Skeletal muscle tissue (tissue), 4 donors: ENCODE data around the gene MAD1L1. TPM values are rescaled to one million over a fixed set of nuclear protein-coding genes. Genes with fewer than 3 reads are reported as not detected.
"Not testable (repeated sequence)": the region's sequence is repeated elsewhere in the genome, so short reads cannot be mapped to it uniquely, and the experiment has no call there.

Experiments used
- H3K27ac ChIP-seq: one replicate; pipeline ENCODE4 v1.7.0; 2013; ENCODE audit warnings: mild to moderate bottlenecking, low read depth, low read length, inconsistent platforms
- H3K27me3 ChIP-seq, 3 donors: one replicate each; pipeline ENCODE4 v1.7.0; 2013; ENCODE audit warnings: low read length in 3 of 3; ENCODE audit not compliant: control insufficient read depth in 3 of 3, insufficient read depth in 3 of 3
- H3K36me3 ChIP-seq, 3 donors: one replicate each; pipeline ENCODE4 v1.7.0; 2013; ENCODE audit warnings: low read length in 3 of 3; ENCODE audit not compliant: control insufficient read depth in 3 of 3, insufficient read depth in 3 of 3
- H3K4me1 ChIP-seq, 3 donors: one replicate each; pipeline ENCODE4 v1.7.0; 2013; ENCODE audit warnings: low read length in 3 of 3, mild to moderate bottlenecking in 3 of 3; ENCODE audit not compliant: control insufficient read depth in 3 of 3, insufficient read depth in 3 of 3
- H3K4me3 ChIP-seq, 3 donors: one replicate each; pipeline ENCODE4 v1.7.0; 2013; ENCODE audit warnings: low read length in 3 of 3
- H3K9ac ChIP-seq, 3 donors: one replicate each; pipeline ENCODE4 v1.7.0; 2013; ENCODE audit warnings: low read length in 3 of 3, mild to moderate bottlenecking in 3 of 3, moderate library complexity in 2 of 3, low read depth in 1 of 3
- H3K9me3 ChIP-seq, 3 donors: one replicate each; pipeline ENCODE4 v1.7.0; 2013; ENCODE audit warnings: low read length in 3 of 3; ENCODE audit not compliant: control insufficient read depth in 3 of 3
- total RNA-seq: library from RNA; depleted of rRNA; stranded (reverse); fragments of >200 nt; gene quantifications from one replicate; pipeline ENCODE4 v1.2.3, GENCODE V29; 2014
- donor health status: Osteomylitis.

Gene MAD1L1
- total RNA-seq, 1 donor from 2014 or later, result 42.3 TPM

- Histone ChIP-seq H3K4me1 (peaks cover 0 to 29% (median 24%) of the 10 kb centered on the region in 3 donors), H3K27ac (no peak overlapping the region), H3K9ac (no peak overlapping the region), H3K9me3 (no peaks in the 10 kb centered on the region), H3K36me3 (peaks cover 0 to under 1% (median 0%) of the 10 kb centered on the region in 3 donors), H3K4me3 (no peak overlapping the region), H3K27me3 (no peaks in the 10 kb centered on the region)
These were observed 350.8 kb downstream of the MAD1L1 start for GRCh38 chr7:1881946-1882345.

- not testable (repeated sequence) for H3K27ac ChIP-seq, H3K9ac ChIP-seq, H3K4me3 ChIP-seq, H3K36me3 ChIP-seq, H3K9me3 ChIP-seq, H3K27me3 ChIP-seq
- H3K4me1 ChIP-seq, result peaks cover 0 to 15% (median 14%) of the 10 kb centered on the region in 3 donors
These were observed 356.1 kb downstream of the MAD1L1 start for GRCh38 chr7:1876641-1877040.

DNA sequence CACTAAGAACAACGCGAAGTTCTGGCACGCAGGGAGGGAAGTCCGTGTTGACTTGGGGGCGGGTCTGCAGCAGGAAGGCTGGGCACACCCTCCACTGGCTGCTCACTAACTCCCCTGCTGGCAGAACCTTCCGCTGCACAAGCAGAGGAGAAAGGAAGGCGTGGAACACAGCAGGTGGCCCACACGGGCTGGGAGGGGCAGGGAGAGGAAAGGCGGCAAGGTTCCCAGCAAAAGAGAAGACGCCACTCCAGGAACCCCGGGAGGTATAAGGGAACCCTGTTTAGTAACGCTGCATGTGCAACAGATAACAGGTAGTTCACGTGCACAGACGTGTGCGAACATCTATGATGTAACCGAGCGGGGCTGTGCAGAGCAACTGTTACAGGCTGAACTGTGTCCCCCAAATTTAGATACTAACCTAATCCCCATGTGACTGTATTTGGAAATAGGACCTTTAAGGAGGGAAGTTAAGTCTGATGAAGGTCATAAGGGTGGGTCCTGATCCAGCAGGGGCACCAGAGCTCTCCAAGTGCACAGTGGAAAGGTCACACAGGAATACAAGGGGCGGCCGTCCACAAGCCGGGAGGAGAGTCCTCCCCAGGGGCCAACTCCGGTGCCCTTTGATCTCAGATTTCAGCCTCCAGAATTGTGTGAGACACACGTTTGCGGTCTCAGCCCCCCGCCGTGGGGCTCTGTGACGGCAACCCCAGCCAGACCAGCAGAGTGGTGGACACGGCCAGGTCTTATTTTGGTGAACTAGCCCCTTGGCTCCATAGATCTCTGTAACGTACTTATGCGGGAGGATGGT, 357.1 kb downstream of the MAD1L1 start:
- H3K9me3 ChIP-seq, H3K27me3 ChIP-seq, H3K36me3 ChIP-seq: not testable (repeated sequence)
- peak overlapping the region in 1 of 3 donors; percentile 75 for H3K9ac ChIP-seq
- H3K4me1 ChIP-seq, result peaks cover 0 to 15% (median 14%) of the 10 kb centered on the region in 3 donors
- H3K27ac ChIP-seq, result peak overlapping the region; percentile 51
- H3K4me3 ChIP-seq, result peak overlapping the region in 2 of 3 donors; percentile 41 to 60

- not testable (repeated sequence) for H3K36me3 ChIP-seq, H3K9me3 ChIP-seq, H3K27ac ChIP-seq, H3K27me3 ChIP-seq
- peaks cover 0 to 15% (median 14%) of the 10 kb centered on the region in 3 donors for H3K4me1 ChIP-seq
- peak overlapping the region in 2 of 3 donors; percentile 52 to 60 for H3K4me3 ChIP-seq
- peak overlapping the region in 2 of 3 donors; percentile 14 to 75 for H3K9ac ChIP-seq
These were observed 358.0 kb downstream of the MAD1L1 start for GRCh38 chr7:1874590-1875391.

DNA sequence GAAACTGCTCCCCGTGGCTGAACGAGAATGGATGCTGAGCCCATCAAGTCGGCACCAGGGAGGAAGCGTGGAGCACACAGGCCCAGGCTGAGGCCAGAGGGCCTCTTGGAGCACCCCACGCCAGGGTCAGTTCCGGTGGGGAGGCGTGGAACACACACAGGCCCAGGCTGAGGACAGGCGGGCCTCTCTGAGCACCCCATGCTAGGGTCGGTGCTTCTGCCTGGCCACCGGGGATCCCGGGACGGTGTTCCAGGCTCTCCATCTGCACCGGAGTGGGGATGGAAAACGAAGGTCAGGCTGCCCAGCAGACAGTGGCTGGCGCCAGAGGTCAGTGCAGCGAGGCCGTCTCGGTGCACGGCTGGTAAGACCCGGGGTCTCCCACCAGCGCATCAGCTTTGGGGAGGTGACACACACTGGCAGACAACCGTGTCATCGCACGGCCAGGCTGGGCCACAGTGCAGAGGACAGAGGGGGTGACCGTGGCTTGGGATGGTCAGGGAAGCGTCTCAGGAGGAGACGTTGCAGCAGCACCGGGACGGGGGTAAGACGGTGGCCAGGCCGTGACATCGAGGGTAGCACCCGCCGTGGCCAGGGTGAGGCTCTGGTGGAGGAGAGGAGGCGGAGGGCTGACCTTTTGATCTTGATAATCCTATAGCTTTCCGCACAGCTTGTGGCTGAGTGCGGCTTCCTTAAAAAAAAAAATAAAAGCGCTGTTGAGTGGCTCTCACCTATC, 358.7 kb downstream of the MAD1L1 start:
- Histone ChIP-seq H3K27ac (no peak overlapping the region), H3K4me3 (no peak overlapping the region), H3K4me1 (peaks cover 0 to 15% (median 14%) of the 10 kb centered on the region in 3 donors), H3K36me3 (no peaks in the 10 kb centered on the region), H3K27me3 (no peaks in the 10 kb centered on the region), H3K9ac (no peak overlapping the region), H3K9me3 (no peaks in the 10 kb centered on the region)

DNA sequence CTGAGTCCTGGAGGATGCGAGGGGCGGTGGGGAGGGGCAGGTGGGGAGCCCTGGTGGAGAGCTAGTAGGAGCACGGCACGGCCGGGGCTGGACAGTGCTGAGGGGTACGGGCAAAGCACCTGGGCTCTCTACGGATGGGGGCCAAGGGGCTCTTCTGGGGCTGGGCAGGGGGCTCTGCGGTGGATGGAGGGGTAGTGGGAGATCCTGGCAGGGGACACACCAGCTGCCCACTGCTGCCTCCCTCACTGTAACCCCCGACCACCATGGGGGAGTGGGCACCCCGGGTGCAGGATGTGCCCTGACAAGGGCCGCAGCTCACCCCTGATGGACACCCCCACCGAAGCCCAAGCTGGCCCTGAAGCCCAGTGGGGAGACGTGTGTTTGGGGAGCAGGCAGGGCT, 359.3 kb downstream of the MAD1L1 start:
- Histone ChIP-seq H3K9ac (no peak overlapping the region), H3K9me3 (no peaks in the 10 kb centered on the region), H3K4me1 (peaks cover 0 to 15% (median 14%) of the 10 kb centered on the region in 3 donors), H3K27ac (no peak overlapping the region), H3K4me3 (no peak overlapping the region), H3K27me3 (no peaks in the 10 kb centered on the region), H3K36me3 (no peaks in the 10 kb centered on the region)

GRCh38 chr7:1873070-1873405, 359.7 kb downstream of the MAD1L1 start:
- Histone ChIP-seq H3K4me1 (peaks cover 0 to 15% (median 14%) of the 10 kb centered on the region in 3 donors), H3K27me3 (no peaks in the 10 kb centered on the region), H3K4me3 (no peak overlapping the region), H3K9ac (no peak overlapping the region), H3K36me3 (no peaks in the 10 kb centered on the region), H3K9me3 (no peaks in the 10 kb centered on the region), H3K27ac (no peak overlapping the region)

- H3K27ac ChIP-seq, result no peak overlapping the region
- H3K9ac ChIP-seq, result no peak overlapping the region
- H3K9me3 ChIP-seq, result no peaks in the 10 kb centered on the region
- H3K27me3 ChIP-seq, result no peaks in the 10 kb centered on the region
- no peaks in the 10 kb centered on the region for H3K36me3 ChIP-seq
- H3K4me3 ChIP-seq, result no peak overlapping the region
- peaks cover 0 to 15% (median 14%) of the 10 kb centered on the region in 3 donors for H3K4me1 ChIP-seq
These were observed 360.3 kb downstream of the MAD1L1 start for GRCh38 chr7:1872191-1873069.

- Histone ChIP-seq H3K27me3 (no peaks in the 10 kb centered on the region), H3K4me1 (peaks cover 0 to 1% (median 0%) of the 10 kb centered on the region in 3 donors), H3K4me3 (no peak overlapping the region), H3K9ac (no peak overlapping the region), H3K9me3 (no peaks in the 10 kb centered on the region), H3K27ac (no peak overlapping the region), H3K36me3 (no peaks in the 10 kb centered on the region)
These were observed 363.2 kb downstream of the MAD1L1 start for GRCh38 chr7:1869452-1870130.
